GM23338 (cell line): ENCODE measurements around the gene KMT2C. TPM values are rescaled to one million over a fixed set of nuclear protein-coding genes. Genes with fewer than 3 reads are reported as not detected.

ENCODE experiments used
- ATAC-seq: fragments of 200-7000 bp; cut with Tn5 transposase; 3 replicates; pipeline ENCODE4 v1.9.1; 2020
- DNase-seq: peaks from one replicate; pipeline ENCODE4 v3.0.0-alpha.2; 2015; ENCODE audit warnings: low spot score
- H2AFZ ChIP-seq: fragments of 200-600 bp; sonication (generic); 2 replicates; pipeline ENCODE4 v1.8.0; 2016; ENCODE audit warnings: antibody characterized with exemption, mild to moderate bottlenecking, moderate library complexity
- H3F3A ChIP-seq: fragments of 200-600 bp; sonication (generic); replicated peaks from 2 replicates; pipeline ENCODE4 v1.8.0; 2017; ENCODE audit warnings: antibody characterized with exemption, mixed run types, low read depth
- H3K27ac ChIP-seq: fragments of 200-600 bp; sonication (generic); 2 replicates; pipeline ENCODE4 v1.6.1; 2016; ENCODE audit warnings: low read depth
- H3K27me3 ChIP-seq: fragments of 200-600 bp; sonication (generic); 2 replicates; pipeline ENCODE4 v1.8.0; 2016; ENCODE audit warnings: mild to moderate bottlenecking, mixed run types, moderate library complexity; ENCODE audit not compliant: insufficient read depth
- H3K36me3 ChIP-seq: fragments of 200-600 bp; sonication (generic); 2 replicates; pipeline ENCODE4 v1.8.0; 2016; ENCODE audit warnings: mild to moderate bottlenecking; ENCODE audit not compliant: insufficient read depth
- H3K4me1 ChIP-seq: fragments of 200-600 bp; sonication (generic); 2 replicates; pipeline ENCODE4 v1.8.0; 2016; ENCODE audit warnings: mild to moderate bottlenecking, moderate library complexity; ENCODE audit not compliant: insufficient read depth
- H3K4me2 ChIP-seq: fragments of 200-600 bp; sonication (generic); 2 replicates; pipeline ENCODE4 v1.7.1; 2017; ENCODE audit warnings: mixed run types
- H3K4me3 ChIP-seq: fragments of 200-600 bp; sonication (generic); 2 replicates; pipeline ENCODE4 v1.6.1; 2016; ENCODE audit warnings: mixed run types
- H3K79me2 ChIP-seq: fragments of 200-600 bp; sonication (generic); replicated peaks from 2 replicates; pipeline ENCODE4 v1.8.0; 2017; ENCODE audit warnings: mild to moderate bottlenecking; ENCODE audit not compliant: insufficient read depth
- H3K9me2 ChIP-seq: fragments of 200-600 bp; sonication (generic); 2 replicates; pipeline ENCODE4 v1.8.0; 2017; ENCODE audit not compliant: insufficient read depth
- H4K20me1 ChIP-seq: fragments of 200-600 bp; sonication (generic); replicated peaks from 2 replicates; pipeline ENCODE4 v1.8.0; 2017; ENCODE audit warnings: mild to moderate bottlenecking; ENCODE audit not compliant: insufficient read depth
- H3K27ac Mint-ChIP-seq: 2 replicates; pipeline ENCODE4 v1.8.0; 2020; ENCODE audit warnings: inconsistent platforms, mild to moderate bottlenecking, moderate library complexity, mixed read lengths
- H3K27me3 Mint-ChIP-seq: 3 replicates; pipeline ENCODE4 v1.8.0; 2022; ENCODE audit warnings: low read depth, mild to moderate bottlenecking, moderate library complexity, mixed read lengths, inconsistent platforms; ENCODE audit not compliant: insufficient read depth, poor library complexity
- H3K36me3 Mint-ChIP-seq: 3 replicates; pipeline ENCODE4 v1.8.0; 2021; ENCODE audit warnings: low read depth, mild to moderate bottlenecking, inconsistent platforms, moderate library complexity, mixed read lengths
- H3K4me1 Mint-ChIP-seq: 3 replicates; pipeline ENCODE4 v1.8.0; 2020; ENCODE audit warnings: mild to moderate bottlenecking, inconsistent platforms, mixed read lengths
- H3K4me3 Mint-ChIP-seq: 3 replicates; pipeline ENCODE4 v1.8.0; 2021; ENCODE audit warnings: moderate library complexity, mild to moderate bottlenecking, inconsistent platforms, mixed read lengths
- H3K9me3 Mint-ChIP-seq: 3 replicates; pipeline ENCODE4 v1.8.0; 2020; ENCODE audit warnings: moderate library complexity, mild to moderate bottlenecking, inconsistent platforms, mixed read lengths
- CREB1 ChIP-seq: fragments of 250-450 bp; sonication (Bioruptor Pico); IDR thresholded peaks from 2 replicates; pipeline ENCODE4 v1.5.0; 2020; ENCODE audit warnings: low read depth, mild to moderate bottlenecking, moderate library complexity
- EZH2 ChIP-seq: fragments of 200-600 bp; sonication (generic); IDR thresholded peaks from one replicate; pipeline ENCODE4 v1.8.0; 2017; ENCODE audit warnings: antibody characterized with exemption, mild to moderate bottlenecking, low read depth; ENCODE audit not compliant: unreplicated experiment
- EZH2phosphoT487 ChIP-seq: fragments of 200-600 bp; sonication (generic); IDR thresholded peaks from one replicate; pipeline ENCODE4 v1.8.1; 2018; ENCODE audit warnings: antibody characterized with exemption; ENCODE audit not compliant: unreplicated experiment
- JUNB ChIP-seq: IDR thresholded peaks from one replicate; pipeline ENCODE4 v1.6.1; 2016; ENCODE audit warnings: antibody characterized with exemption; ENCODE audit not compliant: unreplicated experiment
- NANOG ChIP-seq: IDR thresholded peaks from 2 replicates; pipeline ENCODE4 v1.6.1; 2016; ENCODE audit warnings: antibody characterized with exemption, borderline replicate concordance
- POLR2AphosphoS5 ChIP-seq: IDR thresholded peaks from 2 replicates; pipeline ENCODE4 v1.6.1; 2016; ENCODE audit warnings: antibody characterized with exemption, low read depth
- STAT1 ChIP-seq: IDR thresholded peaks from one replicate; pipeline ENCODE4 v1.6.1; 2016; ENCODE audit warnings: antibody characterized with exemption; ENCODE audit not compliant: unreplicated experiment
- ZNF114 ChIP-seq: fragments of 250-450 bp; sonication (Bioruptor Pico); IDR thresholded peaks from 2 replicates; pipeline ENCODE4 v1.5.0; 2020; ENCODE audit warnings: mild to moderate bottlenecking, moderate library complexity
- ZNF331 ChIP-seq: fragments of 250-450 bp; sonication (Bioruptor Pico); IDR thresholded peaks from 2 replicates; pipeline ENCODE4 v1.5.0; 2020; ENCODE audit warnings: low read depth, mild to moderate bottlenecking, moderate library complexity
- polyA plus RNA-seq: library from polyadenylated mRNA; unstranded; fragments of >200 nt; fragmentation: Nextera tagmentation; extraction: Ambion mirVana; gene quantifications from 2 replicates; pipeline ENCODE4 v1.2.1, GENCODE V29; 2016
- total RNA-seq: library from RNA; depleted of rRNA; stranded (reverse); fragments of >200 nt; shearing (Covaris generic); gene quantifications from 2 replicates; pipeline ENCODE4 v1.2.3, GENCODE V29; 2014
- TF ChIP-seq, protein P1 (sequence below), 2 experiments: fragments of 200-600 bp in 1 of 2; sonication (generic) in 1 of 2; conservative IDR thresholded peaks; 2 replicates each; pipeline versions ENCODE4 v1.5.1 to v1.6.1; 2016 to 2017; ENCODE audit warnings: antibody characterized with exemption in 2 of 2, low read depth in 2 of 2, mild to moderate bottlenecking in 2 of 2, moderate library complexity in 1 of 2
- TF ChIP-seq, protein P2 (sequence below): IDR thresholded peaks from one replicate; pipeline ENCODE4 v1.6.1; 2018; ENCODE audit warnings: antibody characterized with exemption; ENCODE audit not compliant: unreplicated experiment

KMT2C gene
- total and polyA plus RNA-seq, 2 experiments from 2014 or later = 11.4 to 39.0 TPM

DNA sequence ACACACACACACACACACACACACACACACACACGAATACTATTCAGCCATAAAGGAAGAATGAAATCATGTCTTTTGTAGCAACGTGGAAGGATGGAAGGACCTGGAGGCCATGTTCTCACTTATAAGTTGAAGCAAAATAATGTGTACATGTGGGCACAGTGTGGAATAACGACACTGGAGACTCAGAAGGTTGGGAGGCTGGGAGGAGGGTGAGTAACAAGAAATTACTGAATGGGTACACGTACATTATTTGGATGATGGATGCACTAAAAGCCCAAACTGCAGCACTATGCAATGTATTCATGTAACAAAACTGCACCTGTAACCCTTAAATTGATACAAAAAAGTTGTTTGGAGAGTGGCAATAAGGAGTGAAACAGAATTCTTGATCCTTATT lies 32.1 kb downstream of the KMT2C start (continued):
- TF ChIP-seq, protein P1, sequence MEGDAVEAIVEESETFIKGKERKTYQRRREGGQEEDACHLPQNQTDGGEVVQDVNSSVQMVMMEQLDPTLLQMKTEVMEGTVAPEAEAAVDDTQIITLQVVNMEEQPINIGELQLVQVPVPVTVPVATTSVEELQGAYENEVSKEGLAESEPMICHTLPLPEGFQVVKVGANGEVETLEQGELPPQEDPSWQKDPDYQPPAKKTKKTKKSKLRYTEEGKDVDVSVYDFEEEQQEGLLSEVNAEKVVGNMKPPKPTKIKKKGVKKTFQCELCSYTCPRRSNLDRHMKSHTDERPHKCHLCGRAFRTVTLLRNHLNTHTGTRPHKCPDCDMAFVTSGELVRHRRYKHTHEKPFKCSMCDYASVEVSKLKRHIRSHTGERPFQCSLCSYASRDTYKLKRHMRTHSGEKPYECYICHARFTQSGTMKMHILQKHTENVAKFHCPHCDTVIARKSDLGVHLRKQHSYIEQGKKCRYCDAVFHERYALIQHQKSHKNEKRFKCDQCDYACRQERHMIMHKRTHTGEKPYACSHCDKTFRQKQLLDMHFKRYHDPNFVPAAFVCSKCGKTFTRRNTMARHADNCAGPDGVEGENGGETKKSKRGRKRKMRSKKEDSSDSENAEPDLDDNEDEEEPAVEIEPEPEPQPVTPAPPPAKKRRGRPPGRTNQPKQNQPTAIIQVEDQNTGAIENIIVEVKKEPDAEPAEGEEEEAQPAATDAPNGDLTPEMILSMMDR (conservative IDR thresholded peaks at IDR 0.05; ENCODE audit: low read depth in 2 of 2) = no peak
- TF ChIP-seq STAT1 (no peak), JUNB (no peak)

DNA sequence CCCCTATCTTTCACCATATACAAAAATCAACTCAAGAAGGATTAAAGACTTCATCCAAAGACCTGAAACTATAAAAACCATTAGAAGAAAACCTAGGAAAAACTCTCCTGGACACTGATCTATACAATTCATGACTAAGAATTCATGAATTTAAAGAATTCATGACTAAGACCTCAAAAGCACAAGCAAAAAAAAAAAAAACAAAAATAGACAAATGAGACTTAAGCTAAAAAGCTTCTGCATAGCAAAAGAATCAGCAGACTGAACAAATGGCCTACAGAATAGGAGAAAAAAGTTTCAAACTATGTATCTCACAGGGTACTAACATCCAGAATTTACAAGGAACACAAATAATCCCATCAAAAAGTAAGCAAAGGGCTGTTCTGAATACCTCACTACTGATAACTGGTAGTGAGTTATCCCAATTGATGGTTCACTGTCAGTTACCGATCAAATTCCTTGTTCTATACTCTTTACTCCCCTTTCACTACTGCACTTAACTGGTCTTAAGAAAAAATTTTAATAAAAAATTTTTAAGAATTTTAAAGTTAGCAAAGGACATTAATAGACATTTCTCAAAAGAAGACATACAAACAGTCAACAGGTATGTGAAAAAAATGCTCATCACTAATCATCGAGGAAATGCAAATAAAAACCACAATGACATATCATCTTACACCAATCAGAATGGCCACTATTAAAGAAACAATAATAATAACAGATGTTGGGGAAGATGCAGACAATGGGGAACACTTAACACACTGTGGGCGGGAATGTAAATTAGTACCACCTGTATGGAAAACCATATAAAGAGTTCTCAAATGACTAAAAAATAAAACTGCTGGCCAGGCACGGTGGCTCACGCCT lies 33.2 kb downstream of the KMT2C start:
- H4K20me1 ChIP-seq = no peaks in the 10 kb centered on the region; the same call in none of the 2 replicates
- DNase-seq (no peak), ATAC-seq (no peak)
- no peaks in the 10 kb centered on the region for H3K4me1 ChIP-seq
- no peak overlapping the region for H3K4me2 ChIP-seq
- H3K27ac ChIP-seq = no peak overlapping the region
- Mint-ChIP-seq H3K9me3 (no peaks in the 10 kb centered on the region; the same call in 2 of the 3 replicates), H3K36me3 (no peaks in the 10 kb centered on the region; the same call in 1 of the 3 replicates), H3K27me3 (peaks cover 18% of the 10 kb centered on the region), H3K4me3 (no peak overlapping the region), H3K27ac (no peak overlapping the region), H3K4me1 (peaks cover 13% of the 10 kb centered on the region; the same call in 2 of the 3 replicates)
- no peaks in the 10 kb centered on the region for H3F3A ChIP-seq
- no peaks in the 10 kb centered on the region for H3K9me2 ChIP-seq
- H3K27me3 ChIP-seq = no peaks in the 10 kb centered on the region
- H2AFZ ChIP-seq = no peak overlapping the region
- H3K79me2 ChIP-seq = peaks cover 98% of the 10 kb centered on the region
- no peaks in the 10 kb centered on the region; the same call in 1 of the 2 replicates for H3K36me3 ChIP-seq
- no peak overlapping the region for H3K4me3 ChIP-seq
- TF ChIP-seq, protein P2, sequence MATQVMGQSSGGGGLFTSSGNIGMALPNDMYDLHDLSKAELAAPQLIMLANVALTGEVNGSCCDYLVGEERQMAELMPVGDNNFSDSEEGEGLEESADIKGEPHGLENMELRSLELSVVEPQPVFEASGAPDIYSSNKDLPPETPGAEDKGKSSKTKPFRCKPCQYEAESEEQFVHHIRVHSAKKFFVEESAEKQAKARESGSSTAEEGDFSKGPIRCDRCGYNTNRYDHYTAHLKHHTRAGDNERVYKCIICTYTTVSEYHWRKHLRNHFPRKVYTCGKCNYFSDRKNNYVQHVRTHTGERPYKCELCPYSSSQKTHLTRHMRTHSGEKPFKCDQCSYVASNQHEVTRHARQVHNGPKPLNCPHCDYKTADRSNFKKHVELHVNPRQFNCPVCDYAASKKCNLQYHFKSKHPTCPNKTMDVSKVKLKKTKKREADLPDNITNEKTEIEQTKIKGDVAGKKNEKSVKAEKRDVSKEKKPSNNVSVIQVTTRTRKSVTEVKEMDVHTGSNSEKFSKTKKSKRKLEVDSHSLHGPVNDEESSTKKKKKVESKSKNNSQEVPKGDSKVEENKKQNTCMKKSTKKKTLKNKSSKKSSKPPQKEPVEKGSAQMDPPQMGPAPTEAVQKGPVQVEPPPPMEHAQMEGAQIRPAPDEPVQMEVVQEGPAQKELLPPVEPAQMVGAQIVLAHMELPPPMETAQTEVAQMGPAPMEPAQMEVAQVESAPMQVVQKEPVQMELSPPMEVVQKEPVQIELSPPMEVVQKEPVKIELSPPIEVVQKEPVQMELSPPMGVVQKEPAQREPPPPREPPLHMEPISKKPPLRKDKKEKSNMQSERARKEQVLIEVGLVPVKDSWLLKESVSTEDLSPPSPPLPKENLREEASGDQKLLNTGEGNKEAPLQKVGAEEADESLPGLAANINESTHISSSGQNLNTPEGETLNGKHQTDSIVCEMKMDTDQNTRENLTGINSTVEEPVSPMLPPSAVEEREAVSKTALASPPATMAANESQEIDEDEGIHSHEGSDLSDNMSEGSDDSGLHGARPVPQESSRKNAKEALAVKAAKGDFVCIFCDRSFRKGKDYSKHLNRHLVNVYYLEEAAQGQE = no peak
- TF ChIP-seq JUNB (no peak), POLR2AphosphoS5 (no peak), CREB1 (CRISPR knock-in tag) (no peak), EZH2phosphoT487 (no peak), NANOG (no peak), EZH2 (no peak), ZNF114 (CRISPR knock-in tag) (no peak), ZNF331 (no peak), STAT1 (no peak)
- TF ChIP-seq, protein P1 (conservative IDR thresholded peaks at IDR 0.05; ENCODE audit: low read depth in 2 of 2) = no peak
